Measurements from ENCODE around the gene E2F6. TPM values are rescaled to one million over a fixed set of nuclear protein-coding genes. Genes with fewer than 3 reads are reported as not detected.

E2F6 gene
- total and polyA plus RNA-seq, 2 of the 8 experiments (the other 6 are each of a cell fraction or from before 2014, with no cell fraction given): 8.3 to 14.9 TPM

GRCh38 chr2:11465110-11465484 lies 864 bp downstream of the E2F6 start (continued):
- TF ChIP-seq SRF (IDR thresholded peaks at IDR 0.05; ENCODE audit: low read depth, low read length) (no peak), SIRT6 (IDR thresholded peaks at IDR 0.05; ENCODE audit: low read length) (no peak), EGR1 (IDR thresholded peaks at IDR 0.05; ENCODE audit: borderline replicate concordance, low read depth, low read length) (no peak), BRCA1 (IDR thresholded peaks at IDR 0.05; ENCODE audit: low read depth, low read length) (no peak), POLR2A (IDR thresholded peaks at IDR 0.05; ENCODE audit: control extremely low read depth in 1 of 2, low read depth in 2 of 2, low read length in 2 of 2) (no peak), SAP30 (IDR thresholded peaks at IDR 0.05; ENCODE audit: insufficient read depth, insufficient replicate concordance, low read length) (no peak)

All from H1 (cell line).